Thyroid gland (tissue), 4 donors: Measurements from ENCODE around the gene PRRX1. TPM values are rescaled to one million over a fixed set of nuclear protein-coding genes. Genes with fewer than 3 reads are reported as not detected.

ENCODE experiments used
- DNase-seq, 2 donors: peaks; one replicate each; pipeline ENCODE4 v3.0.0-alpha.2; 2019
- H3K27ac ChIP-seq, 3 donors: fragments of 200-600 bp; sonication (generic); 1 replicate in 2 of 3; 2 replicates in 1 of 3; pipeline ENCODE4 v1.5.1; 2016 to 2019; ENCODE audit warnings: mild to moderate bottlenecking in 1 of 3, moderate library complexity in 1 of 3
- H3K27me3 ChIP-seq: fragments of 200-600 bp; sonication (generic); one replicate; pipeline ENCODE4 v1.5.1; 2019
- H3K36me3 ChIP-seq, 2 donors: fragments of 200-600 bp; sonication (generic); one replicate each; pipeline ENCODE4 v1.5.1; 2016 to 2019
- H3K4me1 ChIP-seq, 2 donors: fragments of 200-600 bp; sonication (generic); one replicate each; pipeline ENCODE4 v1.5.1; 2017 to 2019
- H3K4me3 ChIP-seq, 3 donors: fragments of 200-600 bp; sonication (generic); replicated peaks in 1 of 3; 1 replicate in 2 of 3; 2 replicates in 1 of 3; pipeline ENCODE4 v1.5.1; 2016; ENCODE audit warnings: mild to moderate bottlenecking in 1 of 3
- H3K9me3 ChIP-seq: fragments of 200-600 bp; sonication (generic); one replicate; pipeline ENCODE4 v1.5.1; 2017
- CTCF ChIP-seq, 6 experiments: fragments of 200-600 bp in 3 of 6; fragments of 450-650 bp in 3 of 6; sonication (generic) in 3 of 6; IDR thresholded peaks; one replicate each; pipeline ENCODE4 v1.5.1; 2016 to 2019; ENCODE audit warnings: antibody characterized with exemption in 6 of 6, mild to moderate bottlenecking in 2 of 6, inconsistent platforms in 1 of 6, moderate library complexity in 1 of 6
- POLR2A ChIP-seq, 2 donors: fragments of 450-650 bp; IDR thresholded peaks; one replicate each; pipeline ENCODE4 v1.6.1; 2017; ENCODE audit warnings: antibody characterized with exemption in 2 of 2, mild to moderate bottlenecking in 2 of 2, moderate library complexity in 1 of 2
- WGBS, 2 donors: methylation state at CpG; one replicate each; pipeline ENCODE4 v1.1.5; 2017; 5-methylcytosine and 5-hydroxymethylcytosine counted together
- intact Hi-C: fragments of 100-400 bp; cut with DNase I; formaldehyde crosslinking; loops from one replicate; pipeline ENCODE4 v1.15.1; 2023
- total RNA-seq, 4 donors: library from RNA; depleted of rRNA; stranded (reverse); fragments of >200 nt; gene quantifications; one replicate each; pipeline ENCODE4 v1.2.3, GENCODE V29; 2016

The PRRX1 gene
- total RNA-seq, 4 donors from 2014 or later: 56.4 to 87.3 (median 59.8) TPM

- no peak overlapping the region for H3K27ac ChIP-seq
- H3K4me3 ChIP-seq: no peak overlapping the region
- no peaks in the 10 kb centered on the region for H3K9me3 ChIP-seq
- DNase-seq: no peak
- no peak for TF ChIP-seq POLR2A (IDR thresholded peaks at IDR 0.05)
- no peak for TF ChIP-seq CTCF (IDR thresholded peaks at IDR 0.05)
- no peaks in the 10 kb centered on the region for H3K4me1 ChIP-seq
- no peaks in the 10 kb centered on the region for H3K27me3 ChIP-seq
- H3K36me3 ChIP-seq: no peaks in the 10 kb centered on the region
- intact Hi-C loops: loop anchor here (10.0 kb wide), 1 partner anchor 115 kb away; no protein-coding TSS in a partner anchor
Measured at GRCh38 chr1:170770254-170770653, 106.3 kb downstream of the PRRX1 start.

GRCh38 chr1:170776252-170776651, 112.3 kb downstream of the PRRX1 start:
- intact Hi-C loops: loop anchor here (10.0 kb wide), 1 partner anchor 109 kb away; no protein-coding TSS in a partner anchor
- DNase-seq: no peak
- no peak overlapping the region for H3K4me3 ChIP-seq
- no peak for TF ChIP-seq CTCF (IDR thresholded peaks at IDR 0.05)
- no peak for TF ChIP-seq POLR2A (IDR thresholded peaks at IDR 0.05)
- no peaks in the 10 kb centered on the region for H3K27me3 ChIP-seq
- WGBS, 2 donors: 86 to 88% methylated on average over 3 of the region's 3 CpGs
- no peaks in the 10 kb centered on the region for H3K36me3 ChIP-seq
- no peaks in the 10 kb centered on the region for H3K4me1 ChIP-seq
- H3K27ac ChIP-seq: no peak overlapping the region
- H3K9me3 ChIP-seq: no peaks in the 10 kb centered on the region

- intact Hi-C loops: loop anchor here (10.0 kb wide), 1 partner anchor 108 kb away; no protein-coding TSS in a partner anchor
- Histone ChIP-seq H3K36me3 (no peaks in the 10 kb centered on the region), H3K4me1 (no peaks in the 10 kb centered on the region), H3K27ac (no peak overlapping the region), H3K9me3 (no peaks in the 10 kb centered on the region), H3K27me3 (no peaks in the 10 kb centered on the region), H3K4me3 (no peak overlapping the region)
- 76 to 83% methylated on average over 3 of the region's 3 CpGs for WGBS, 2 donors
- no peak for TF ChIP-seq POLR2A (IDR thresholded peaks at IDR 0.05)
- TF ChIP-seq CTCF (IDR thresholded peaks at IDR 0.05): no peak
- DNase-seq: no peak
Measured at GRCh38 chr1:170776777-170777176, 112.8 kb downstream of the PRRX1 start.

Other genes starting within 250 kb of the PRRX1 start
- 10 to 100 TPM; 13.6 to 29.3 (median 16.7) TPM for gene GORAB, start 132.0 kb upstream of the PRRX1 start, total RNA-seq